GM18951 (cell line): ENCODE data around the gene CYP3A7.
"Not testable (repeated sequence)": the region's sequence is repeated elsewhere in the genome, so short reads cannot be mapped to it uniquely, and the experiment has no call there.

ENCODE experiments used
- POLR2A ChIP-seq: IDR thresholded peaks from 4 replicates; pipeline ENCODE4 v1.6.1; 2011; ENCODE audit warnings: mild to moderate bottlenecking; ENCODE audit not compliant: insufficient read length, insufficient read depth; ENCODE audit errors: extremely low read depth
- in situ Hi-C: fragments of 300-500 bp; cut with MboI; formaldehyde crosslinking; loops from one replicate; pipeline ENCODE4 v1.12.0; 2022; ENCODE audit warnings: low sequenced_read_pairs, mixed read lengths, inconsistent platforms; ENCODE audit not compliant: unreplicated experiment

CYP3A7 gene

GRCh38 chr7:99731638-99732374 is 3.2 kb downstream of the CYP3A7 start:
- in situ Hi-C loops: no loop called here
- no peak for TF ChIP-seq POLR2A

GRCh38 chr7:99730992-99731391 is 4.0 kb downstream of the CYP3A7 start:
- in situ Hi-C loops: no loop called here

GRCh38 chr7:99730238-99730810 is 4.7 kb downstream of the CYP3A7 start:
- in situ Hi-C loops: no loop called here
- no peak for TF ChIP-seq POLR2A

More at GRCh38 chr7:99730992-99731391, 4.0 kb downstream of the CYP3A7 start:
- no peak for TF ChIP-seq POLR2A

GRCh38 chr7:99729486-99730237 is 5.3 kb downstream of the CYP3A7 start:
- TF ChIP-seq POLR2A: no peak

GRCh38 chr7:99728615-99729014 is 6.4 kb downstream of the CYP3A7 start:
- TF ChIP-seq POLR2A: no peak
- in situ Hi-C loops: no loop called here

More at GRCh38 chr7:99729486-99730237, 5.3 kb downstream of the CYP3A7 start:
- in situ Hi-C loops: no loop called here

GRCh38 chr7:99723201-99723600 is 11.8 kb downstream of the CYP3A7 start:
- in situ Hi-C loops: not testable (repeated sequence)

GRCh38 chr7:99720800-99721595 is 14.0 kb downstream of the CYP3A7 start:
- TF ChIP-seq POLR2A: no peak
- in situ Hi-C loops: no loop called here

- in situ Hi-C loops: no loop called here
- TF ChIP-seq POLR2A: no peak
Observed at GRCh38 chr7:99719996-99720769, 14.8 kb downstream of the CYP3A7 start.

GRCh38 chr7:99713995-99714570 is 20.9 kb downstream of the CYP3A7 start:
- in situ Hi-C loops: no loop called here
- no peak for TF ChIP-seq POLR2A

- no peak for TF ChIP-seq POLR2A
- in situ Hi-C loops: no loop called here
Observed at GRCh38 chr7:99709838-99710578, 25.0 kb downstream of the CYP3A7 start.

GRCh38 chr7:99709260-99709659 is 25.7 kb downstream of the CYP3A7 start:
- TF ChIP-seq POLR2A: no peak
- in situ Hi-C loops: no loop called here
